ENCODE data around the gene GRID2IP.

DNA sequence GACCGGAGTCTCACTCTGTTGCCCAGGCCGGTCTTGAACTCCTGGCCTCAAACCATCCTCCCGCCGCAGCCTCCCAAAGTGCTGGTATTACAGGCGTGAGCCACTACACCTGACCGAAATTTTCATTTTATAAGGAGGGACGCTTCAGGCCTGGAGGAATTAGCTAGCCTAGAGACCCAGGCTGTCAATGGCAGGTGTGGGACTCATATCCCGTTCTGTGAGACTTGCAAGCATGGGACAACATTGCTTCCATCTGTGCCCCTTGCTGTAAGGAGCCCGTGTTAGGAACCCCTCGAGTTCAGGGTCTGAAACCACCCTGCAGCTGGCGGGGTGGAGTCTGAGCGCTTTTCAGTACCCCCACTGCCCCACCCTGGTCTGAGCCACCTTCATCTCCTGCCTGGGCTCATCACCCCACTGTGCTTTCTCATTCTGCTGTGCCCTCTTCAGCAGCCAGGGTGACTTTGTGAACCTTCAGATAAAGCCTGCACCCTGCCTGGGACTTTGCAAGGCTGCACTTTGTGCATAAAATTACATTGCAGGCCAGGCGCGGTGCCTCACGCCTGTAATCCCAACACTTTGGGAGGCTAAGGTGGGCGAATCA is 102.2 kb downstream of the GRID2IP start:
- TF ChIP-seq FOXM1 (IDR thresholded peaks at IDR 0.05; ENCODE audit: borderline replicate concordance) (no peak), BHLHE40 (IDR thresholded peaks at IDR 0.05; ENCODE audit: borderline replicate concordance) (no peak), LEF1 (IDR thresholded peaks at IDR 0.05; ENCODE audit: borderline replicate concordance) (no peak), ZNF384 (IDR thresholded peaks at IDR 0.05) (no peak), HDGF (IDR thresholded peaks at IDR 0.05; ENCODE audit: borderline replicate concordance) (no peak), FOXK2 (IDR thresholded peaks at IDR 0.05) (no peak), ELF4 (IDR thresholded peaks at IDR 0.05) (no peak), SP1 (IDR thresholded peaks at IDR 0.05) (no peak)
- TF ChIP-seq, protein P1, sequence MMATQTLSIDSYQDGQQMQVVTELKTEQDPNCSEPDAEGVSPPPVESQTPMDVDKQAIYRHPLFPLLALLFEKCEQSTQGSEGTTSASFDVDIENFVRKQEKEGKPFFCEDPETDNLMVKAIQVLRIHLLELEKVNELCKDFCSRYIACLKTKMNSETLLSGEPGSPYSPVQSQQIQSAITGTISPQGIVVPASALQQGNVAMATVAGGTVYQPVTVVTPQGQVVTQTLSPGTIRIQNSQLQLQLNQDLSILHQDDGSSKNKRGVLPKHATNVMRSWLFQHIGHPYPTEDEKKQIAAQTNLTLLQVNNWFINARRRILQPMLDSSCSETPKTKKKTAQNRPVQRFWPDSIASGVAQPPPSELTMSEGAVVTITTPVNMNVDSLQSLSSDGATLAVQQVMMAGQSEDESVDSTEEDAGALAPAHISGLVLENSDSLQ (IDR thresholded peaks at IDR 0.05) = no peak

Data from HEK293T (cell line).